Esophagus muscularis mucosa (tissue), 4 donors: Measurements from ENCODE around the gene C12orf57. TPM values are rescaled to one million over a fixed set of nuclear protein-coding genes. Genes with fewer than 3 reads are reported as not detected.

ENCODE experiments used
- DNase-seq: peaks from one replicate; pipeline ENCODE4 v3.0.0-alpha.2; 2017; ENCODE audit errors: extremely low spot score
- H3K27ac ChIP-seq, 4 donors: fragments of 200-600 bp; sonication (generic); replicated peaks in 1 of 4; 1 replicate in 3 of 4; 2 replicates in 1 of 4; pipeline ENCODE4 v1.5.1; 2016 to 2019; ENCODE audit warnings: mild to moderate bottlenecking in 1 of 4
- H3K27me3 ChIP-seq, 4 donors: fragments of 200-600 bp; sonication (generic); one replicate each; pipeline versions ENCODE4 v1.5.1 to v1.6.0; 2016 to 2019
- H3K36me3 ChIP-seq, 4 donors: fragments of 200-600 bp; sonication (generic); one replicate each; pipeline ENCODE4 v1.5.1; 2016 to 2019
- H3K4me1 ChIP-seq, 4 donors: fragments of 200-600 bp; sonication (generic); one replicate each; pipeline ENCODE4 v1.5.1; 2016 to 2019
- H3K4me3 ChIP-seq, 4 donors: fragments of 200-600 bp; sonication (generic); 1 replicate in 2 of 4; 2 replicates in 2 of 4; pipeline ENCODE4 v1.5.1; 2016 to 2019; ENCODE audit warnings: mild to moderate bottlenecking in 4 of 4, moderate library complexity in 1 of 4
- H3K9me3 ChIP-seq, 4 donors: fragments of 200-600 bp; sonication (generic); 1 replicate in 3 of 4; 2 replicates in 1 of 4; pipeline ENCODE4 v1.5.1; 2016 to 2019
- CTCF ChIP-seq, 3 experiments: fragments of 200-600 bp in 2 of 3; fragments of 450-650 bp in 1 of 3; sonication (generic) in 2 of 3; IDR thresholded peaks; one replicate each; pipeline ENCODE4 v1.5.1; 2017 to 2019; ENCODE audit warnings: antibody characterized with exemption in 3 of 3, mild to moderate bottlenecking in 2 of 3, moderate library complexity in 1 of 3
- EP300 ChIP-seq: sonication (generic); formaldehyde crosslinking; IDR thresholded peaks from one replicate; pipeline ENCODE4 v1.6.1; 2017; ENCODE audit warnings: antibody characterized with exemption
- POLR2A ChIP-seq: fragments of 450-650 bp; IDR thresholded peaks from one replicate; pipeline ENCODE4 v1.6.1; 2017; ENCODE audit warnings: antibody characterized with exemption, moderate library complexity, mild to moderate bottlenecking, low read depth
- POLR2AphosphoS5 ChIP-seq, 2 donors: sonication (generic); formaldehyde crosslinking; IDR thresholded peaks; one replicate each; pipeline ENCODE4 v1.6.1; 2017; ENCODE audit warnings: antibody characterized with exemption in 2 of 2
- WGBS: methylation state at CpG from one replicate; pipeline ENCODE4 v1.1.5; 2018; 5-methylcytosine and 5-hydroxymethylcytosine counted together
- intact Hi-C: fragments of 100-400 bp; cut with DNase I; formaldehyde crosslinking; loops from one replicate; pipeline ENCODE4 v1.15.1; 2023
- total RNA-seq, 4 donors: library from RNA; depleted of rRNA; stranded (reverse); fragments of >200 nt; gene quantifications; one replicate each; pipeline versions ENCODE4 v1.1.0 to v1.2.1, GENCODE V29; 2016

The C12orf57 gene
- total RNA-seq, 4 donors from 2014 or later = 307 to 437 (median 325) TPM

GRCh38 chr12:6952863-6953441 is 9.1 kb downstream of the C12orf57 start:
- H3K9me3 ChIP-seq = no peaks in the 10 kb centered on the region
- DNase-seq = no peak
- no peaks in the 10 kb centered on the region for H3K36me3 ChIP-seq
- H3K27ac ChIP-seq = peak overlapping the region; percentile 14 to 72 (median 50)
- no peaks in the 10 kb centered on the region for H3K27me3 ChIP-seq
- TF ChIP-seq EP300 (no peak), POLR2AphosphoS5 (IDR thresholded peaks at IDR 0.05) (no peak), CTCF (IDR thresholded peaks at IDR 0.05) (no peak), POLR2A (no peak)
- H3K4me3 ChIP-seq = peak overlapping the region; percentile 37 to 55 (median 42)
- 74% methylated on average over 11 of the region's 15 CpGs for WGBS
- intact Hi-C loops = no loop called here
- peaks cover 0 to 11% (median 7%) of the 10 kb centered on the region in 4 donors for H3K4me1 ChIP-seq

- no peak for TF ChIP-seq EP300
- TF ChIP-seq POLR2AphosphoS5 (IDR thresholded peaks at IDR 0.05) = peak in 1 of 2 donors; percentile 31
- no peak for TF ChIP-seq CTCF (IDR thresholded peaks at IDR 0.05)
- no peak for TF ChIP-seq POLR2A
- Histone ChIP-seq H3K9me3 (no peaks in the 10 kb centered on the region), H3K36me3 (no peaks in the 10 kb centered on the region), H3K4me3 (peak overlapping the region; percentile 37 to 55 (median 42)), H3K4me1 (peaks cover 0 to 18% (median 12%) of the 10 kb centered on the region in 4 donors), H3K27ac (peak overlapping the region; percentile 14 to 72 (median 50)), H3K27me3 (no peaks in the 10 kb centered on the region)
- WGBS = 51% methylated on average over 21 of the region's 24 CpGs
- DNase-seq = no peak
- intact Hi-C loops = no loop called here
These were observed 9.9 kb downstream of the C12orf57 start for GRCh38 chr12:6953442-6954315.

- WGBS = 87% methylated on average over 17 of the region's 21 CpGs
- no peak for DNase-seq
- intact Hi-C loops = no loop called here
- H3K27ac ChIP-seq = no peak overlapping the region
- no peaks in the 10 kb centered on the region for H3K9me3 ChIP-seq
- H3K4me3 ChIP-seq = peak overlapping the region in 2 of 4 donors; percentile 27 to 45
- H3K4me1 ChIP-seq = peaks cover 1 to 23% (median 18%) of the 10 kb centered on the region in 4 donors
- no peaks in the 10 kb centered on the region for H3K36me3 ChIP-seq
- H3K27me3 ChIP-seq = no peaks in the 10 kb centered on the region
- no peak for TF ChIP-seq POLR2AphosphoS5 (IDR thresholded peaks at IDR 0.05)
- no peak for TF ChIP-seq POLR2A
- TF ChIP-seq EP300 = no peak
- TF ChIP-seq CTCF (IDR thresholded peaks at IDR 0.05) = no peak
These were observed 10.7 kb downstream of the C12orf57 start for GRCh38 chr12:6954316-6955107.

- Histone ChIP-seq H3K4me3 (no peak overlapping the region), H3K27ac (no peak overlapping the region), H3K27me3 (no peaks in the 10 kb centered on the region), H3K4me1 (peaks cover 10 to 32% (median 25%) of the 10 kb centered on the region in 4 donors), H3K9me3 (no peaks in the 10 kb centered on the region), H3K36me3 (no peaks in the 10 kb centered on the region)
- TF ChIP-seq CTCF (IDR thresholded peaks at IDR 0.05) = no peak
- DNase-seq = no peak
- WGBS = 94% methylated on average over 11 of the region's 22 CpGs
- intact Hi-C loops = no loop called here
These were observed 11.5 kb downstream of the C12orf57 start for GRCh38 chr12:6955108-6956020.
